ENCODE measurements around the gene CDH2.

The CDH2 gene

GRCh38 chr18:28127763-28128658, 48.9 kb downstream of the CDH2 start:
- no peak for DNase-seq (ENCODE audit: low read depth)

- no peak for DNase-seq (ENCODE audit: low read depth)
These were observed 49.7 kb downstream of the CDH2 start for GRCh38 chr18:28127228-28127627.

- no peak for DNase-seq (ENCODE audit: low read depth)
These were observed 50.2 kb downstream of the CDH2 start for GRCh38 chr18:28126768-28127167.

- DNase-seq (ENCODE audit: low read depth): no peak
These were observed 51.9 kb downstream of the CDH2 start for GRCh38 chr18:28125051-28125450.

GRCh38 chr18:28124131-28125029, 52.5 kb downstream of the CDH2 start:
- DNase-seq (ENCODE audit: low read depth): no peak

GRCh38 chr18:28123401-28124030, 53.4 kb downstream of the CDH2 start:
- DNase-seq (ENCODE audit: low read depth): no peak

- no peak for DNase-seq (ENCODE audit: low read depth)
These were observed 56.0 kb downstream of the CDH2 start for GRCh38 chr18:28120828-28121515.

- no peak for DNase-seq (ENCODE audit: low read depth)
These were observed 60.5 kb downstream of the CDH2 start for GRCh38 chr18:28116461-28116860.

GRCh38 chr18:28115149-28115550, 61.8 kb downstream of the CDH2 start:
- peak; percentile 61 for DNase-seq (ENCODE audit: low read depth)

GRCh38 chr18:28114472-28114871, 62.5 kb downstream of the CDH2 start:
- DNase-seq (ENCODE audit: low read depth): no peak

GRCh38 chr18:28113271-28114029, 63.5 kb downstream of the CDH2 start:
- DNase-seq (ENCODE audit: low read depth): no peak

GRCh38 chr18:28112056-28112470, 64.9 kb downstream of the CDH2 start:
- DNase-seq (ENCODE audit: low read depth): peak; percentile 57

GRCh38 chr18:28110924-28111323, 66.0 kb downstream of the CDH2 start:
- DNase-seq (ENCODE audit: low read depth): no peak

GRCh38 chr18:28109781-28110560, 67.0 kb downstream of the CDH2 start:
- DNase-seq (ENCODE audit: low read depth): no peak

- DNase-seq (ENCODE audit: low read depth): no peak
These were observed 68.1 kb downstream of the CDH2 start for GRCh38 chr18:28108814-28109213.

- no peak for DNase-seq (ENCODE audit: low read depth)
These were observed 68.7 kb downstream of the CDH2 start for GRCh38 chr18:28108254-28108653.

GRCh38 chr18:28099237-28099636, 77.7 kb downstream of the CDH2 start:
- no peak for DNase-seq (ENCODE audit: low read depth)

GRCh38 chr18:28095631-28096030, 81.3 kb downstream of the CDH2 start:
- no peak for DNase-seq (ENCODE audit: low read depth)

- DNase-seq (ENCODE audit: low read depth): no peak
These were observed 81.9 kb downstream of the CDH2 start for GRCh38 chr18:28095041-28095440.

- DNase-seq (ENCODE audit: low read depth): no peak
These were observed 85.7 kb downstream of the CDH2 start for GRCh38 chr18:28091197-28091596.
